ENCODE data around the gene GYS2. TPM values are rescaled to one million over a fixed set of nuclear protein-coding genes. Genes with fewer than 3 reads are reported as not detected.

GYS2 gene
- total and polyA plus RNA-seq, 4 donors = 15.5 to 86.8 (median 34.1) TPM

DNA sequence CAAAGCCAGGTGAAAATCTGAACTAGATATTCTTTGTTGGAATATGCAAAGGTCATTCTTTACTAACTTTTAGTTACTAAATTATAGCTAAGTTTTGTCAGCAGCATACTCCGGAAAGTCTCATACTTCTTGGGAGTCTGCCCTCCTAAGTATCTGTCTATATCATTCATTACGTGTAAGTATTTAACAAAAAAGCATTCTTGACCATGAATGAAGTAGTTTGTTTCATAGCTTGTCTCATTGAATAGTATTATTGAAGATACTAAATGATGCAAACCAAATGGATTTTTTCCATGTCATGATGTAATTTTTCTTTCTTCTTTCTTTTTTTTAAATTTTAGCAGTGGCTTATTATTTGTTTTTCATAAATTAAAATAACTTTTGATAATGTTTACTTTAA, 88.4 kb downstream of the GYS2 start:
- H3K4me1 ChIP-seq (ENCODE audit: control insufficient read depth in 4 of 4, insufficient read depth in 4 of 4, low read length in 3 of 4) = no peaks in the 10 kb centered on the region
- no peaks in the 10 kb centered on the region for H3K9me3 ChIP-seq (ENCODE audit: control insufficient read depth in 4 of 4, low read length in 3 of 4)
- no peak overlapping the region for H3K27ac ChIP-seq (ENCODE audit: low read depth in 1 of 2, low read length in 2 of 2)
- no peak overlapping the region for H3K4me3 ChIP-seq (ENCODE audit: low read depth in 1 of 3, low read length in 3 of 3)
- H3K36me3 ChIP-seq (ENCODE audit: control insufficient read depth in 4 of 4, insufficient read depth in 3 of 4, low read depth in 1 of 4, low read length in 3 of 4) = peaks cover 6 to 29% (median 14%) of the 10 kb centered on the region in 4 donors
- TF ChIP-seq EGR1 (IDR thresholded peaks at IDR 0.05; ENCODE audit: low read depth in 2 of 2) = no peak
- no peak for TF ChIP-seq NR2F2 (IDR thresholded peaks at IDR 0.05)
- TF ChIP-seq, protein P1, sequence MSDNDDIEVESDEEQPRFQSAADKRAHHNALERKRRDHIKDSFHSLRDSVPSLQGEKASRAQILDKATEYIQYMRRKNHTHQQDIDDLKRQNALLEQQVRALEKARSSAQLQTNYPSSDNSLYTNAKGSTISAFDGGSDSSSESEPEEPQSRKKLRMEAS (IDR thresholded peaks at IDR 0.05) = no peak
- TF ChIP-seq, protein P2, sequence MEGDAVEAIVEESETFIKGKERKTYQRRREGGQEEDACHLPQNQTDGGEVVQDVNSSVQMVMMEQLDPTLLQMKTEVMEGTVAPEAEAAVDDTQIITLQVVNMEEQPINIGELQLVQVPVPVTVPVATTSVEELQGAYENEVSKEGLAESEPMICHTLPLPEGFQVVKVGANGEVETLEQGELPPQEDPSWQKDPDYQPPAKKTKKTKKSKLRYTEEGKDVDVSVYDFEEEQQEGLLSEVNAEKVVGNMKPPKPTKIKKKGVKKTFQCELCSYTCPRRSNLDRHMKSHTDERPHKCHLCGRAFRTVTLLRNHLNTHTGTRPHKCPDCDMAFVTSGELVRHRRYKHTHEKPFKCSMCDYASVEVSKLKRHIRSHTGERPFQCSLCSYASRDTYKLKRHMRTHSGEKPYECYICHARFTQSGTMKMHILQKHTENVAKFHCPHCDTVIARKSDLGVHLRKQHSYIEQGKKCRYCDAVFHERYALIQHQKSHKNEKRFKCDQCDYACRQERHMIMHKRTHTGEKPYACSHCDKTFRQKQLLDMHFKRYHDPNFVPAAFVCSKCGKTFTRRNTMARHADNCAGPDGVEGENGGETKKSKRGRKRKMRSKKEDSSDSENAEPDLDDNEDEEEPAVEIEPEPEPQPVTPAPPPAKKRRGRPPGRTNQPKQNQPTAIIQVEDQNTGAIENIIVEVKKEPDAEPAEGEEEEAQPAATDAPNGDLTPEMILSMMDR (IDR thresholded peaks at IDR 0.05; ENCODE audit: low read depth, low read length, missing input control) = no peak
- no peak for TF ChIP-seq RAD21 (IDR thresholded peaks at IDR 0.05)
- no peak for TF ChIP-seq HNF4A (conservative IDR thresholded peaks at IDR 0.05)
- no peak for TF ChIP-seq TAF1 (conservative IDR thresholded peaks at IDR 0.05)
- TF ChIP-seq FOXA1 (IDR thresholded peaks at IDR 0.05) = no peak
- no peak for TF ChIP-seq SP1 (IDR thresholded peaks at IDR 0.05)
- TF ChIP-seq, protein P3, sequence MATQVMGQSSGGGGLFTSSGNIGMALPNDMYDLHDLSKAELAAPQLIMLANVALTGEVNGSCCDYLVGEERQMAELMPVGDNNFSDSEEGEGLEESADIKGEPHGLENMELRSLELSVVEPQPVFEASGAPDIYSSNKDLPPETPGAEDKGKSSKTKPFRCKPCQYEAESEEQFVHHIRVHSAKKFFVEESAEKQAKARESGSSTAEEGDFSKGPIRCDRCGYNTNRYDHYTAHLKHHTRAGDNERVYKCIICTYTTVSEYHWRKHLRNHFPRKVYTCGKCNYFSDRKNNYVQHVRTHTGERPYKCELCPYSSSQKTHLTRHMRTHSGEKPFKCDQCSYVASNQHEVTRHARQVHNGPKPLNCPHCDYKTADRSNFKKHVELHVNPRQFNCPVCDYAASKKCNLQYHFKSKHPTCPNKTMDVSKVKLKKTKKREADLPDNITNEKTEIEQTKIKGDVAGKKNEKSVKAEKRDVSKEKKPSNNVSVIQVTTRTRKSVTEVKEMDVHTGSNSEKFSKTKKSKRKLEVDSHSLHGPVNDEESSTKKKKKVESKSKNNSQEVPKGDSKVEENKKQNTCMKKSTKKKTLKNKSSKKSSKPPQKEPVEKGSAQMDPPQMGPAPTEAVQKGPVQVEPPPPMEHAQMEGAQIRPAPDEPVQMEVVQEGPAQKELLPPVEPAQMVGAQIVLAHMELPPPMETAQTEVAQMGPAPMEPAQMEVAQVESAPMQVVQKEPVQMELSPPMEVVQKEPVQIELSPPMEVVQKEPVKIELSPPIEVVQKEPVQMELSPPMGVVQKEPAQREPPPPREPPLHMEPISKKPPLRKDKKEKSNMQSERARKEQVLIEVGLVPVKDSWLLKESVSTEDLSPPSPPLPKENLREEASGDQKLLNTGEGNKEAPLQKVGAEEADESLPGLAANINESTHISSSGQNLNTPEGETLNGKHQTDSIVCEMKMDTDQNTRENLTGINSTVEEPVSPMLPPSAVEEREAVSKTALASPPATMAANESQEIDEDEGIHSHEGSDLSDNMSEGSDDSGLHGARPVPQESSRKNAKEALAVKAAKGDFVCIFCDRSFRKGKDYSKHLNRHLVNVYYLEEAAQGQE (IDR thresholded peaks at IDR 0.05) = no peak
- TF ChIP-seq GABPA (IDR thresholded peaks at IDR 0.05 in 1 of 2, conservative IDR thresholded peaks at IDR 0.05 in 1 of 2) = no peak
- no peak for TF ChIP-seq RXRA (IDR thresholded peaks at IDR 0.05)
- TF ChIP-seq YY1 (IDR thresholded peaks at IDR 0.05) = no peak
- no peak for TF ChIP-seq JUND (IDR thresholded peaks at IDR 0.05)
- TF ChIP-seq FOXA2 (IDR thresholded peaks at IDR 0.05) = no peak
- TF ChIP-seq, protein P4, sequence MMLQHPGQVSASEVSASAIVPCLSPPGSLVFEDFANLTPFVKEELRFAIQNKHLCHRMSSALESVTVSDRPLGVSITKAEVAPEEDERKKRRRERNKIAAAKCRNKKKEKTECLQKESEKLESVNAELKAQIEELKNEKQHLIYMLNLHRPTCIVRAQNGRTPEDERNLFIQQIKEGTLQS (IDR thresholded peaks at IDR 0.05) = no peak
- TF ChIP-seq HNF4G (IDR thresholded peaks at IDR 0.05) = no peak
- TF ChIP-seq, protein P5, sequence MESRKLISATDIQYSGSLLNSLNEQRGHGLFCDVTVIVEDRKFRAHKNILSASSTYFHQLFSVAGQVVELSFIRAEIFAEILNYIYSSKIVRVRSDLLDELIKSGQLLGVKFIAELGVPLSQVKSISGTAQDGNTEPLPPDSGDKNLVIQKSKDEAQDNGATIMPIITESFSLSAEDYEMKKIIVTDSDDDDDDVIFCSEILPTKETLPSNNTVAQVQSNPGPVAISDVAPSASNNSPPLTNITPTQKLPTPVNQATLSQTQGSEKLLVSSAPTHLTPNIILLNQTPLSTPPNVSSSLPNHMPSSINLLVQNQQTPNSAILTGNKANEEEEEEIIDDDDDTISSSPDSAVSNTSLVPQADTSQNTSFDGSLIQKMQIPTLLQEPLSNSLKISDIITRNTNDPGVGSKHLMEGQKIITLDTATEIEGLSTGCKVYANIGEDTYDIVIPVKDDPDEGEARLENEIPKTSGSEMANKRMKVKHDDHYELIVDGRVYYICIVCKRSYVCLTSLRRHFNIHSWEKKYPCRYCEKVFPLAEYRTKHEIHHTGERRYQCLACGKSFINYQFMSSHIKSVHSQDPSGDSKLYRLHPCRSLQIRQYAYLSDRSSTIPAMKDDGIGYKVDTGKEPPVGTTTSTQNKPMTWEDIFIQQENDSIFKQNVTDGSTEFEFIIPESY (IDR thresholded peaks at IDR 0.05) = no peak
- WGBS = 96% methylated on average over 2 of the region's 2 CpGs
- no peaks in the 10 kb centered on the region for H3K27me3 ChIP-seq (ENCODE audit: control insufficient read depth in 4 of 4, insufficient read depth in 4 of 4, low read length in 3 of 4)
- DNase-seq (ENCODE audit: low spot score) = no peak
- H3K9ac ChIP-seq (ENCODE audit: low read depth in 1 of 2, low read length in 2 of 2) = no peak overlapping the region

Data from liver (tissue), 9 donors.